PC-9 (cell line): Measurements from ENCODE around the gene PHLDA2. TPM values are rescaled to one million over a fixed set of nuclear protein-coding genes. Genes with fewer than 3 reads are reported as not detected.

Experiments
- Bru-seq: library from RNA; stranded (reverse); fragments of 400-500 nt; gene quantifications from one replicate; lab custom pipeline; 2021; lab: Mats Ljungman, UMichigan
- BruChase-seq, 2 experiments: library from RNA; stranded (reverse); fragments of 400-500 nt; gene quantifications; one replicate each; lab custom pipeline; 2021; lab: Mats Ljungman, UMichigan
- BruUV-seq: library from RNA; stranded (reverse); fragments of 400-500 nt; replicated peaks from 2 replicates; lab custom pipeline; 2021; lab: Mats Ljungman, UMichigan
- CTCF ChIA-PET: fragments of 300-600 bp; sonication (Branson Sonifier 250); formaldehyde crosslinking; loops from one replicate; lab custom pipeline; 2022; ENCODE audit warnings: antibody characterized with exemption; lab: Charles Lee
- POLR2A ChIA-PET: fragments of 300-600 bp; sonication (Branson Sonifier 250); formaldehyde crosslinking; loops from one replicate; lab custom pipeline; 2022; ENCODE audit warnings: antibody characterized with exemption; ENCODE audit not compliant: unreplicated experiment; lab: Charles Lee
- DNase-seq, 2 experiments: peaks; one replicate each; pipeline versions ENCODE4 v3.0.0 to v3.0.0-alpha.2; 2015 to 2022; ENCODE audit warnings: mixed read lengths in 1 of 2
- H2AFZ ChIP-seq: fragments of 200-600 bp; sonication (generic); 2 replicates; pipeline ENCODE4 v1.8.1; 2017; ENCODE audit warnings: antibody characterized with exemption
- H3F3A ChIP-seq: fragments of 200-600 bp; sonication (generic); 2 replicates; pipeline ENCODE4 v1.8.1; 2017; ENCODE audit warnings: antibody characterized with exemption, mild to moderate bottlenecking, low read depth; ENCODE audit not compliant: insufficient read depth
- H3K27ac ChIP-seq: fragments of 200-600 bp; sonication (generic); 2 replicates; pipeline ENCODE4 v1.6.1; 2016; ENCODE audit warnings: mixed run types
- H3K27me3 ChIP-seq: fragments of 200-600 bp; sonication (generic); 2 replicates; pipeline ENCODE4 v1.6.1; 2016; ENCODE audit warnings: low read depth, mixed run types; ENCODE audit not compliant: insufficient read depth
- H3K36me3 ChIP-seq: fragments of 200-600 bp; sonication (generic); 2 replicates; pipeline ENCODE4 v1.6.1; 2016; ENCODE audit warnings: low read depth, mixed run types
- H3K4me1 ChIP-seq: fragments of 200-600 bp; sonication (generic); replicated peaks from 2 replicates; pipeline ENCODE4 v1.6.1; 2016; ENCODE audit warnings: mixed run types; ENCODE audit not compliant: insufficient read depth
- H3K4me2 ChIP-seq: fragments of 200-600 bp; sonication (generic); 2 replicates; pipeline ENCODE4 v1.6.1; 2017; ENCODE audit warnings: mixed run types
- H3K4me3 ChIP-seq: fragments of 200-600 bp; sonication (generic); 2 replicates; pipeline ENCODE4 v1.6.1; 2016; ENCODE audit warnings: mixed run types
- H3K79me2 ChIP-seq: fragments of 200-600 bp; sonication (generic); 2 replicates; pipeline ENCODE4 v1.6.1; 2017; ENCODE audit warnings: low read depth, mixed run types
- H3K9me2 ChIP-seq: fragments of 200-600 bp; sonication (generic); 2 replicates; pipeline ENCODE4 v1.8.1; 2017; ENCODE audit warnings: mild to moderate bottlenecking; ENCODE audit not compliant: insufficient read depth
- H3K9me3 ChIP-seq: fragments of 200-600 bp; sonication (generic); 2 replicates; pipeline ENCODE4 v1.8.1; 2016; ENCODE audit warnings: low read depth; ENCODE audit not compliant: insufficient read depth
- H4K20me1 ChIP-seq: fragments of 200-600 bp; sonication (generic); 2 replicates; pipeline ENCODE4 v1.8.1; 2017; ENCODE audit not compliant: insufficient read depth
- CTCF ChIP-seq: fragments of 200-600 bp; sonication (generic); conservative IDR thresholded peaks from 2 replicates; pipeline ENCODE4 v1.6.1; 2017; ENCODE audit warnings: mixed run types, antibody characterized with exemption, mild to moderate bottlenecking, moderate library complexity
- EZH2 ChIP-seq: fragments of 200-600 bp; sonication (generic); IDR thresholded peaks from 2 replicates; pipeline ENCODE4 v1.8.0; 2017; ENCODE audit warnings: antibody characterized with exemption, low read depth
- intact Hi-C: fragments of 100-400 bp; cut with micrococcal nuclease; formaldehyde crosslinking; loops from one replicate; pipeline ENCODE4 v1.10.0; 2022; ENCODE audit not compliant: unreplicated experiment
- long read RNA-seq: library from polyadenylated mRNA; stranded (forward); transcript quantifications from one replicate; pipeline ENCODE4 v2.0.0, GENCODE V29; 2022
- total RNA-seq: library from RNA; stranded (reverse); gene quantifications from 2 replicates; pipeline ENCODE4 v1.2.3, GENCODE V29; 2021

Gene PHLDA2
- 10.7 and 14.1 TPM in 2 replicates for total RNA-seq
- Bru-seq, nascent RNA, result percentile 51 among the genes with signal in this experiment
- percentile 51 among the genes with signal in this experiment for BruChase-seq, experiment 1, labeled RNA remaining after a 2-hour chase
- percentile 88 among the genes with signal in this experiment for BruChase-seq, experiment 2, labeled RNA remaining after a 6-hour chase
- long read RNA-seq, transcript PHLDA2-201 (2 exons, 955 nt), result major isoform, 48 of 50 reads
- long read RNA-seq, partial matches to known transcripts, result 2 of 50 reads
- long read RNA-seq, other reads (novel, unspliced or antisense), result 0 of 50 reads

- intact Hi-C loops, result loop anchor here (2.0 kb wide), 1 partner anchor 16 kb away; no protein-coding TSS in a partner anchor
- no peak for DNase-seq
- H3K79me2 ChIP-seq, result peaks cover 28% of the 10 kb centered on the region
Observed at GRCh38 chr11:2928605-2929530, at the start of gene PHLDA2. TSS of gene PHLDA2 (minus strand) at chr11:2929420. CDS start at chr11:2929364, 56 bp downstream.

GRCh38 chr11:2977113-2977512 lies 47.9 kb upstream of the PHLDA2 start:
- no peaks in the 10 kb centered on the region for H3K9me2 ChIP-seq
- ChIA-PET POLR2A (no interaction called here), CTCF (no interaction called here)
- no peak overlapping the region for H3K4me3 ChIP-seq
- no peak overlapping the region for H3K27ac ChIP-seq
- peaks cover 16% of the 10 kb centered on the region for H4K20me1 ChIP-seq
- H3K4me1 ChIP-seq, result no peaks in the 10 kb centered on the region
- no peak overlapping the region for H2AFZ ChIP-seq
- TF ChIP-seq CTCF, result no peak
- no peak for TF ChIP-seq EZH2
- DNase-seq, result no peak
- intact Hi-C loops, result no loop called here
- no TSS peak for BruUV-seq
- H3K27me3 ChIP-seq, result no peaks in the 10 kb centered on the region
- H3K9me3 ChIP-seq, result no peaks in the 10 kb centered on the region
- peaks cover 30% of the 10 kb centered on the region for H3K79me2 ChIP-seq
- H3K36me3 ChIP-seq, result no peaks in the 10 kb centered on the region; the same call in 1 of the 2 replicates
- H3K4me2 ChIP-seq, result no peak overlapping the region
- no peaks in the 10 kb centered on the region for H3F3A ChIP-seq

More at GRCh38 chr11:2928605-2929530, at the start of gene PHLDA2:
- H2AFZ ChIP-seq, result no peak within 1 kb of the TSS
- H3K4me1 ChIP-seq, result peaks cover 48% of the 10 kb centered on the region
- CTCF ChIA-PET, result interaction anchor here (0.6 to 1.0 kb wide), 4 partner anchors 26 to 109 kb away, joined by 3 to 6 read pairs (median 4); a partner anchor contains a TSS
- H3F3A ChIP-seq, result peaks cover 17% of the 10 kb centered on the region
- H3K9me3 ChIP-seq, result no peaks in the 10 kb centered on the region
- BruUV-seq, result TSS peak; percentile 71
- H3K4me3 ChIP-seq, result peak within 1 kb of the TSS; percentile 81
- H3K27me3 ChIP-seq, result no peaks in the 10 kb centered on the region
- POLR2A ChIA-PET, result interaction anchor here (0.5 to 0.6 kb wide), 7 partner anchors 12 to 681 kb away, joined by 3 to 6 read pairs (median 4); no protein-coding TSS in a partner anchor
- peak within 1 kb of the TSS; percentile 99 for H3K27ac ChIP-seq
- TF ChIP-seq EZH2 (no peak), CTCF (no peak)
- H4K20me1 ChIP-seq, result peaks cover 5% of the 10 kb centered on the region; the same call in 1 of the 2 replicates
- H3K9me2 ChIP-seq, result no peaks in the 10 kb centered on the region
- no peaks in the 10 kb centered on the region for H3K36me3 ChIP-seq
- peak within 1 kb of the TSS; percentile 84 for H3K4me2 ChIP-seq
